Right cardiac atrium (tissue), 5 donors: ENCODE results near the gene SLC9A9. TPM values are rescaled to one million over a fixed set of nuclear protein-coding genes. Genes with fewer than 3 reads are reported as not detected.

Source experiments
- ATAC-seq, 2 donors: fragments of 200-7000 bp; cut with Tn5 transposase; one replicate each; pipeline versions ENCODE4 v1.8.0 to v1.9.1; 2020; ENCODE audit warnings: moderate library complexity in 2 of 2, mild to moderate bottlenecking in 1 of 2
- DNase-seq, 3 donors: peaks; one replicate each; pipeline ENCODE4 v3.0.0-alpha.2; 2020
- H3K27ac ChIP-seq: one replicate; pipeline ENCODE4 v1.5.1; 2013; ENCODE audit warnings: mild to moderate bottlenecking, low read length, control low read depth, moderate library complexity
- H3K27me3 ChIP-seq: one replicate; pipeline ENCODE4 v1.6.1; 2013; ENCODE audit not compliant: control insufficient read depth, insufficient read depth
- H3K4me1 ChIP-seq: one replicate; pipeline ENCODE4 v1.6.1; 2013; ENCODE audit warnings: low read length; ENCODE audit not compliant: control insufficient read depth, insufficient read depth
- H3K4me3 ChIP-seq: one replicate; pipeline ENCODE4 v1.5.1; 2013; ENCODE audit warnings: low read length, control low read depth
- H3K9me3 ChIP-seq: one replicate; pipeline ENCODE4 v1.6.1; 2013; ENCODE audit warnings: low read length; ENCODE audit not compliant: control insufficient read depth
- WGBS: extraction: QIAGEN DNeasy Blood & Tissue Kit; methylation state at CpG from one replicate; pipeline ENCODE4 v1.1.7; 2013; 5-methylcytosine and 5-hydroxymethylcytosine counted together
- intact Hi-C, 4 donors: fragments of 100-400 bp; cut with DNase I; formaldehyde crosslinking; loops; one replicate each; pipeline versions ENCODE4 v1.11.0 to v1.14.0; 2022 to 2023
- polyA plus RNA-seq: library from polyadenylated mRNA; stranded (reverse); fragments of 200-250 nt; gene quantifications from one replicate; pipeline ENCODE4 v1.2.3, GENCODE V29; 2013
- total RNA-seq, 4 donors: library from RNA; stranded (reverse); fragmentation: NEBNext Ultra II Directional; extraction: Animal tissue kit (Norgen Biotek cat#: 25700); gene quantifications; one replicate each; pipeline ENCODE4 v1.2.1, GENCODE V29; 2021
- donor health status: healthy with polysubstance abuse.
- donor health status: DM: no; HTN: yes; CAD: no.
- donor health status: DM: no; HTN: no; CAD: no.
- donor health status: DM: no; HTN: yes; CAD: no; lungs with severe emphysema.
- donor health status: DM: yes; HTN: yes; CAD: no.

The SLC9A9 gene
- total and polyA plus RNA-seq, 5 donors: 3.6 to 14.9 (median 9.2) TPM

DNA sequence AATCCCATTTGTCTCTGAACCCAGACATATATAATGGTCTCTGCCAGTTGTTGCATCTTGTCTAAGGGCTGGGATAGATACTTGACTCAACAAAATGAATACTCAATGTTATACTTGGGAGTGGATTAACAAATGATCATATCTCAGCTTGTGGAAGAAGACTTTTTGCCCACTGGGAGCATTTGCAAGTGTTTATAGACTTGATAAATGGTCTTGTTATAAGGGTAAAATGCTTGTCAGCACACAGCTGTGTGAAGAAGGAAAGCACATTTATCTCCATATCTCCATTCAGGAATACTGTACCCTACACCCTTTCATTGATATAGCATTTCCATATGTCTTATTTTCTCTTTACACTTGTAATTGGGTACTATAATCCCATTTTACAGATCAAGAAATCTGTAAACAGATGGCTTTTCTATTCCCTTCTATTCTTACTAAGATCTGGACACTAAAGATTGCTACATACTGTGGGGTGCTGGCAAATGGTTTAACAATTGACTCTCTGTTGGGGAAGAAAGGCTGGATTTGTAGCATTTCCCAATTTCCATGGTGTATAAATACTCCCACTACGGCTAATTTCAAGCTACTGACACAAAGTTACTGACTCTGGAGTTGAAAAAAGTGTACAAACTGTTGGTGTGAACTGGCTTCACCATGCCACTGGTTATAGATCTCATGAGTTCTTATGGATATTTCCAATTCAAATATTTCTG is 574.1 kb downstream of the SLC9A9 start:
- Histone ChIP-seq H3K27ac (no peak overlapping the region), H3K4me3 (no peak overlapping the region), H3K27me3 (no peaks in the 10 kb centered on the region), H3K4me1 (no peaks in the 10 kb centered on the region), H3K9me3 (no peaks in the 10 kb centered on the region)
- ATAC-seq (no peak), DNase-seq (no peak)
- intact Hi-C loops: no loop called here
- 87% methylated on average over 1 of the region's 1 CpG for WGBS

DNA sequence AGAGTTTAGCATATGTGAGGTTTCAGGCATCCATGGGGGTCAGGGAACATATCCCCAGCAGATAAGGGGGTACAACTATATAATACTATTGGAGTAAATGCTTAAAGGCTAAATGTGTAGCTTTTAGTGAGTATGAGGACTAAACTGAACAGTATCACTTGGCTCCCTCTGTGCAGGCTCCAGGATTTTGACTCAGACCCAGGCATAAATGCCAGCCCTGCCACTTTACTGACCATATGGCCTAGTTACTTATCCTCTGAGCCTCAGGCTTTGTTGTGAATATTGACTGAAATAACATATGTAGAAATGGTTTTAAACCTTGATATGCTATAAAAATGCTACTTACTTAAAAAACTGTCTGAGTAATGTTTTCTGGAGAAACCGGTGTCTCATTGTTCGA is 577.1 kb downstream of the SLC9A9 start:
- DNase-seq (no peak), ATAC-seq (no peak)
- 97% methylated on average over 2 of the region's 2 CpGs for WGBS
- no peaks in the 10 kb centered on the region for H3K27me3 ChIP-seq
- no peaks in the 10 kb centered on the region for H3K9me3 ChIP-seq
- no peak overlapping the region for H3K4me3 ChIP-seq
- no peak overlapping the region for H3K27ac ChIP-seq
- H3K4me1 ChIP-seq: no peaks in the 10 kb centered on the region
- intact Hi-C loops: no loop called here

DNA sequence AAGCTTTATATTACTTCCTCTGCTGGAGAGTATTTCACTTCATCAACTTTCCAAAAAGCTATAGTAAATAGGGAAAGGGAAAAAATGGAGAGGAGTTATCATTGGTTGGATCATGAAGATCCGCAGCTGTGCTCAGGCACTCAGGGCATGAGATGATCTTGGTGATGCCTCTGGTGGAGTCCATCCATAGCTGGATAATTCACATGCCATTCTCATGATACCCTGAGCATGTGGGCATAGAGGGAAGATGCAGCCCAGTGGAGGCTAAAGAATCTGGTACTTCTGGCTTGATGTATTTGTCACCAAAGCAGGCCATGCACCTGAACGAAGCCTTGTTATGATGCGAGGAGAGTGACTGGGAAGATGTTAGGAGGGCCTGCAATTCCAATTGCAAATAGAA is 578.5 kb downstream of the SLC9A9 start:
- DNase-seq (no peak), ATAC-seq (no peak)
- 95% methylated on average over 3 of the region's 3 CpGs for WGBS
- H3K9me3 ChIP-seq: no peaks in the 10 kb centered on the region
- H3K4me1 ChIP-seq: no peaks in the 10 kb centered on the region
- H3K27me3 ChIP-seq: no peaks in the 10 kb centered on the region
- H3K27ac ChIP-seq: no peak overlapping the region
- no peak overlapping the region for H3K4me3 ChIP-seq
- intact Hi-C loops: no loop called here

DNA sequence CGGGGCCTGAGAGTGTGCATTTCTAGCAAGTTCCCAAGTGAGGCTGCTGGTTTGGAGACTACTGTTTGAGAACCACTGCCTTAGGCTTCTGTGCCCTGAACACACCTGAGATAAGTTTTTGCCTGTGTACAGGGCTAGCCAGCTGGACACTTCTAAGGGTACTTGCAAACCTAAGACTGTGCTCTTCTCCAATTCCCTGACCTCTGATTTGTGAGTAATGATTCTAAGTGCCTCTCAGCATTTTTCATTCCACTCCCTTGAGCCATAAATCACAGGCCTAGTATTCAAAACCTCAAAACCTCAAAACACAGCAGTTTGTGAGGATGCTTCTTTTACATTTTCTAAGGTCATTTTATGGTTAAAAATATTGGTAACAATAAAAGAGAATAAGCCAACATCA is 580.3 kb downstream of the SLC9A9 start:
- Histone ChIP-seq H3K27me3 (no peaks in the 10 kb centered on the region), H3K4me3 (no peak overlapping the region), H3K9me3 (no peaks in the 10 kb centered on the region), H3K4me1 (no peaks in the 10 kb centered on the region), H3K27ac (no peak overlapping the region)
- 100% methylated on average over 1 of the region's 1 CpG for WGBS
- ATAC-seq: no peak
- intact Hi-C loops: no loop called here
- no peak for DNase-seq

DNA sequence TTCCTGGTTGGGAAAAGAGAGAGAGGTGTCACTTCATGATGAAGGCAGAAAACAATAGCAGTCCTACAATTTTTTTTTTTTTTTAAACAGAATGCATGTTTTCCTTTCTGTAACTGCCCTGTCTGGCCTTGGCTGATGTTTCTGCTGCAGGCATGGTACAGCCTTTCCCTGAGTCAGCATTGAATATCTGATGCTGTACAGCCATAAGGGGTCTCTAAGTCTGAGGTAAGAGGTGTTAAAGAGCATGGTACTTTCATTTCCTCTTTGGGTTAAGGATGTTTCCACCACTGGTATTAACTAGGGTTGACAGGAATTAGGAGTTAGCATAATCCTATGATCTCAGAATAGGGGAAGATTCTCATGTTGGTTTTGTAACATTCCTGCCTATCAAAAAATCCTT is 581.3 kb downstream of the SLC9A9 start:
- intact Hi-C loops: no loop called here
- ATAC-seq (no peak), DNase-seq (no peak)
- H3K4me3 ChIP-seq: no peak overlapping the region
- no peaks in the 10 kb centered on the region for H3K27me3 ChIP-seq
- H3K4me1 ChIP-seq: no peaks in the 10 kb centered on the region
- no peaks in the 10 kb centered on the region for H3K9me3 ChIP-seq
- H3K27ac ChIP-seq: no peak overlapping the region

DNA sequence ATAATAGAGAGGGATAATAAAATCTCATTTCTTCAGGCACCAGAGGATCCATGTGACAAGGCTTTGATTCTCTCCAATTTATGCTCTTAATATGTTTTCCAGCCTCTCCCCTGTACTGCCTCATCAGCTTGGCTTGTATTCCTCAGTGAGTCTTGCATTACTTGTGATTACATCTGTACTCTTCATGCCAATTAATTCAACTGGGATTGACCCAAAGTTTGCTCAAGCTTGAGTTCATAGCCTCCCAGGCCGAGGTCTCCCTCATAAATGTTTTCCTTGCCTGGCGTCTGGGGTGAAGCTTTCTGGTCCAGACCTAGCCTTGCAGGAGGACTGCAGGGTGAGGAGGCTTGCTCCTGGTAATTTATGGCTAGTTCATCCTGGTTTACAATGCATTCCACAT is 581.8 kb downstream of the SLC9A9 start:
- Histone ChIP-seq H3K4me3 (no peak overlapping the region), H3K27ac (no peak overlapping the region), H3K9me3 (no peaks in the 10 kb centered on the region), H3K4me1 (no peaks in the 10 kb centered on the region), H3K27me3 (no peaks in the 10 kb centered on the region)
- ATAC-seq: peak; percentile 31 to 72
- intact Hi-C loops: no loop called here
- WGBS: 76% methylated on average over 2 of the region's 2 CpGs
- peak in 1 of 3 donors; percentile 46 for DNase-seq

DNA sequence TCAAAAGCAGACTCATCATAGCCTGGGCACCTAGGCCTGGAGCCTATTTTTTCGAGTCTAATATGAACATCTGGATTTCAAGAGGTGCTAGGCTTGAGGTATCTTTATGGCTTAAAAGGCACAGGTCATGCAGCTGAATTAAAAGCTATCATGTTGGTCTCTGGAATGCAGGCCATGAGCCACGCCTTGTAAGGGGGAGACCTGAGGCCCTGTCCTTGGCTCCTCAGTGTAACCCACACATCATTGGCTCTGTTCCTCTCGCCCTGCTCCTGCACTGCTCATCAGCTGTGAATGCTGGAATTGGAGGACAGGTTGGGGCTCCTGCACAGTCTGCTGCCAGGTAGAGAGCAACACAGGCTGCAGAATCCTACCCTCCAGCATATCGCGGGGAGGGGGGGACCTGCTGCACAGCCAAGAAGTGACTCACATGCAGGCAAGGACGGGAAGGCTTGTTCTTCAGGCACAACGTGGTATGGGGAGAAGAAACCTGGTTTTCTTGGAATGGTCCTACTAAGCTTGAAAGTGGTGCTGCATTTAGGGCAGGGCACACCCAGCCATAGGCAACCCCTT is 582.7 kb downstream of the SLC9A9 start:
- H3K4me1 ChIP-seq: no peaks in the 10 kb centered on the region
- no peak for DNase-seq
- ATAC-seq: no peak
- intact Hi-C loops: no loop called here
- no peak overlapping the region for H3K4me3 ChIP-seq
- H3K9me3 ChIP-seq: no peaks in the 10 kb centered on the region
- H3K27ac ChIP-seq: no peak overlapping the region
- 90% methylated on average over 7 of the region's 7 CpGs for WGBS
- H3K27me3 ChIP-seq: no peaks in the 10 kb centered on the region

DNA sequence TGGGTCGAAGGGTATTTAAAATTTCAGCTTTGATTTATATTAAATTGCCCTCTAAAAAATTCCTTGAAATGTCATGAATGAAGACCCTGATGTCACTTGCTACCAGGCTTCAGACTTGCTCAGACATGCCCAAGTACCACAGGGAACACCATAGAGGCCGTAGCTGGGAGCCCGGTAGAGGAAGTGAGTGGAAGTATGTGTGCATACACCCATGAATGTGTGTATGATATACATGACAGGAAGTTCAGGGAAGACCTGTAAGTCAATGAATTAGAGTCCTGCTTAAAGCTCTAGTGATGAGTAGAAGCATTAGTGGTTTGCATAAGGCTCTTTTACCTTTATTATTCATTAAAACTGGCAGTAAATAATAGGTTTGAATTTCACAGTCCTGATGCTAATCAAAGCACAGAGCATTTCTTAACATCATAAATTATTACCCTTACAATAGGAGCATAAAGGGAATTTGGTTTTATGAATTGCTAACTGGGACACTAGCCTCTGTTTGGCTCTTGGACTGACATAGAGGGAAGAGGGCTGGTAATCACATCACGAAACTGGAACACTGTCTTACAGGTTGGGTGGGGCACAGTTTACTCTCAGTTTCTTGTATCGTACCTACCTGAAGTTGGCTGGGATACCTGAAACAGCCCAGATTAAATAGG is 584.3 kb downstream of the SLC9A9 start:
- no peaks in the 10 kb centered on the region for H3K9me3 ChIP-seq
- H3K4me3 ChIP-seq: no peak overlapping the region
- intact Hi-C loops: no loop called here
- no peaks in the 10 kb centered on the region for H3K4me1 ChIP-seq
- WGBS: 76% methylated on average over 5 of the region's 5 CpGs
- DNase-seq (no peak), ATAC-seq (no peak)
- no peak overlapping the region for H3K27ac ChIP-seq
- no peaks in the 10 kb centered on the region for H3K27me3 ChIP-seq

DNA sequence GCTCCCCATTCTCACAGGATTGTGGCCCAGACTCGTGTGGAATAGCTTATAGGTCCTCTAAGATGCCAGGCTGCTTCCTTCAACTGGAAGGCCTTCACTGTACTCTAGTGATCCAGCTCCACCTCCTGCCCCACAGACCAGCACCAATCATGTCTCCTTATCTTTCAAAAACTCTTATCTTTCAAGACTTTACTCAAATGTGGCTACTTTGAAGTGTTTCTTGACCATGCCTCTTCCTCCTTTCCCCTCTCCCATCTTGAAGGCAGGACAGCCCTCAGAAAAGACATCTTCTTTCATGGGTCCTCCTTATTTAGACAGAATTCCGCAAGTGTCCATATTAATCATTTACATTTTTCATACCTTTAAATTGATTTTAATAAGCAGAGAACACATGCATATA is 586.4 kb downstream of the SLC9A9 start:
- ATAC-seq: no peak
- no peaks in the 10 kb centered on the region for H3K9me3 ChIP-seq
- H3K27me3 ChIP-seq: no peaks in the 10 kb centered on the region
- H3K4me1 ChIP-seq: no peaks in the 10 kb centered on the region
- intact Hi-C loops: no loop called here
- no peak for DNase-seq
- 82% methylated on average over 2 of the region's 2 CpGs for WGBS
- H3K27ac ChIP-seq: no peak overlapping the region
- no peak overlapping the region for H3K4me3 ChIP-seq

DNA sequence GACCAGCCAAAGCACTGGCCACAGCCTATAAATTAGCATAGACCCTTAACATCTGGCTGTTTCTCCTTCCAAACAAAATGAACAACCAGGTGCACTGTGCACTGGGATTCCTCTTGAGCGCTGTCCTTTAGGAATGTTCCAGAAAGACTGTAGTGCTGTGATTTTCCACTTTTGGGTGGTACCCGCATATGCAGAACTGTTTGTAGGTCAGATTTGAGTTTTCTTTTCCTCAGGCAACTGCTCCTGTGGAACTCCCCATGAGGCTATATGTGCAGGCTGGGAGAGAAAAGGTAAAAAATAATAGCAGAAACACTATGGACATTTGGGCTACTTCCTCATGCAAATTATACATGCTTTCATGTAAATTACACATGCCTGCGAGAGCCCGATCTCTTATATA is 589.6 kb downstream of the SLC9A9 start:
- WGBS: 97% methylated on average over 4 of the region's 4 CpGs

DNA sequence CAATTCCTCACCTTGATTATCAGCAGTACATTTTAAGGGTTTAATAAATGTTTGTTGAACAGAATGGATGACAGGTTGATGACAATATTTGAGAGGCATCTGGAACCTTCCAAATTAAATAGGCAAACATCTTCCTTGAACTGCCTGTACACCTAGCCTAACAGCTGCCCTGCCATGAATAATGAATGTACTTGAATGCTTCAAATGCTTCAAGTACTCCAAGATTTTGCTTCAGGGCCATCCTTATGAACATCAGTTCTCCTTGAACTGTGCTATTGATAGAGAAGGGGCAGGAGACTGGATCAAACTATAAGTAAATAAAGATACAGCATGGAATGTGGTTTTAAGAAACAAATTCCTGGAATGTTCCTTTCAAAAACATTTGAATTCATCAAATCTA is 591.9 kb downstream of the SLC9A9 start:
- ATAC-seq (no peak), DNase-seq (no peak)
- Histone ChIP-seq H3K4me3 (no peak overlapping the region), H3K4me1 (no peaks in the 10 kb centered on the region), H3K9me3 (no peaks in the 10 kb centered on the region), H3K27ac (no peak overlapping the region), H3K27me3 (no peaks in the 10 kb centered on the region)
- intact Hi-C loops: no loop called here

More for the DNA sequence above, 589.6 kb downstream of the SLC9A9 start:
- H3K27ac ChIP-seq: no peak overlapping the region
- intact Hi-C loops: no loop called here
- H3K9me3 ChIP-seq: no peaks in the 10 kb centered on the region
- ATAC-seq: no peak
- no peaks in the 10 kb centered on the region for H3K4me1 ChIP-seq
- H3K4me3 ChIP-seq: no peak overlapping the region
- H3K27me3 ChIP-seq: no peaks in the 10 kb centered on the region
- no peak for DNase-seq
